HL-60/S4 treated with phorbol 12-myristate 13-acetate at 8.2 ng/mL for 4 days and 3 days (cell line): ENCODE data around the gene YLPM1.

Experiments
- in situ Hi-C: fragments of 300-500 bp; cut with MboI; formaldehyde crosslinking; loops from 2 replicates; pipeline ENCODE4 v1.15.0; 2022; ENCODE audit warnings: low sequenced_read_pairs

Gene YLPM1

GRCh38 chr14:74785056-74785613 lies 22.0 kb downstream of the YLPM1 start:
- in situ Hi-C loops = no loop called here

GRCh38 chr14:74786796-74787315 lies 23.7 kb downstream of the YLPM1 start:
- in situ Hi-C loops = no loop called here

- in situ Hi-C loops = no loop called here
Measured at GRCh38 chr14:74792249-74793039, 29.3 kb downstream of the YLPM1 start.

- in situ Hi-C loops = no loop called here
Measured at GRCh38 chr14:74793506-74794155, 30.5 kb downstream of the YLPM1 start.

GRCh38 chr14:74794947-74795346 lies 31.8 kb downstream of the YLPM1 start:
- in situ Hi-C loops = no loop called here

- in situ Hi-C loops = no loop called here
Measured at GRCh38 chr14:74799765-74800164, 36.6 kb downstream of the YLPM1 start.

- in situ Hi-C loops = no loop called here
Measured at GRCh38 chr14:74800780-74801179, 37.7 kb downstream of the YLPM1 start.

GRCh38 chr14:74801396-74801795 lies 38.3 kb downstream of the YLPM1 start:
- in situ Hi-C loops = no loop called here

GRCh38 chr14:74804219-74804825 lies 41.2 kb downstream of the YLPM1 start:
- in situ Hi-C loops = no loop called here

- in situ Hi-C loops = no loop called here
Measured at GRCh38 chr14:74807853-74808545, 44.9 kb downstream of the YLPM1 start.

GRCh38 chr14:74816124-74816523 lies 53.0 kb downstream of the YLPM1 start:
- in situ Hi-C loops = no loop called here

- in situ Hi-C loops = no loop called here
Measured at GRCh38 chr14:74820288-74820687, 57.2 kb downstream of the YLPM1 start.

- in situ Hi-C loops = no loop called here
Measured at GRCh38 chr14:74821267-74821915, 58.3 kb downstream of the YLPM1 start.

- in situ Hi-C loops = no loop called here
Measured at GRCh38 chr14:74824997-74825396, 61.9 kb downstream of the YLPM1 start.

GRCh38 chr14:74826574-74826973 lies 63.5 kb downstream of the YLPM1 start:
- in situ Hi-C loops = no loop called here

GRCh38 chr14:74829251-74829650 lies 66.1 kb downstream of the YLPM1 start:
- in situ Hi-C loops = no loop called here

- in situ Hi-C loops = no loop called here
Measured at GRCh38 chr14:74832849-74833248, 69.7 kb downstream of the YLPM1 start.

GRCh38 chr14:74834692-74835392 lies 71.7 kb downstream of the YLPM1 start:
- in situ Hi-C loops = no loop called here

- in situ Hi-C loops = no loop called here
Measured at GRCh38 chr14:74835645-74836250, 72.6 kb downstream of the YLPM1 start.
